Activated naive CD4-positive, alpha-beta T cell treated with anti-CD3 and anti-CD28 coated beads for 36 hours (primary cell): ENCODE data around the gene KCNN4. TPM values are rescaled to one million over a fixed set of nuclear protein-coding genes. Genes with fewer than 3 reads are reported as not detected.

ENCODE experiments used
- CTCF ChIA-PET: fragments of 350-600 bp; sonication (Branson Sonifier 250); formaldehyde crosslinking; loops from one replicate; lab custom pipeline; 2021; ENCODE audit warnings: antibody characterized with exemption; lab: Charles Lee
- DNase-seq: peaks from one replicate; pipeline ENCODE4 v3.0.0-alpha.2; 2020
- H3K27ac Mint-ChIP-seq: one replicate; pipeline ENCODE4 v1.8.0; 2021; ENCODE audit warnings: mild to moderate bottlenecking, mixed read lengths
- H3K27me3 Mint-ChIP-seq: one replicate; pipeline ENCODE4 v1.8.0; 2021; ENCODE audit warnings: low read depth, mixed read lengths
- H3K36me3 Mint-ChIP-seq: one replicate; pipeline ENCODE4 v1.8.0; 2021; ENCODE audit warnings: low read depth, mixed read lengths
- H3K4me1 Mint-ChIP-seq: one replicate; pipeline ENCODE4 v1.8.0; 2021; ENCODE audit warnings: low read depth, mixed read lengths
- H3K4me3 Mint-ChIP-seq: one replicate; pipeline ENCODE4 v1.8.0; 2021; ENCODE audit warnings: mild to moderate bottlenecking, moderate library complexity, mixed read lengths
- H3K9me3 Mint-ChIP-seq: one replicate; pipeline ENCODE4 v1.8.0; 2021; ENCODE audit warnings: mixed read lengths
- intact Hi-C: fragments of 100-400 bp; cut with micrococcal nuclease; formaldehyde crosslinking; loops from one replicate; pipeline ENCODE4 v1.15.1; 2023
- total RNA-seq, 2 experiments: library from RNA; stranded (reverse); gene quantifications; one replicate each; pipeline ENCODE4 v1.2.3, GENCODE V29; 2021

KCNN4 gene
- total RNA-seq, 2 experiments from 2014 or later: 68.4 to 73.7 TPM

DNA sequence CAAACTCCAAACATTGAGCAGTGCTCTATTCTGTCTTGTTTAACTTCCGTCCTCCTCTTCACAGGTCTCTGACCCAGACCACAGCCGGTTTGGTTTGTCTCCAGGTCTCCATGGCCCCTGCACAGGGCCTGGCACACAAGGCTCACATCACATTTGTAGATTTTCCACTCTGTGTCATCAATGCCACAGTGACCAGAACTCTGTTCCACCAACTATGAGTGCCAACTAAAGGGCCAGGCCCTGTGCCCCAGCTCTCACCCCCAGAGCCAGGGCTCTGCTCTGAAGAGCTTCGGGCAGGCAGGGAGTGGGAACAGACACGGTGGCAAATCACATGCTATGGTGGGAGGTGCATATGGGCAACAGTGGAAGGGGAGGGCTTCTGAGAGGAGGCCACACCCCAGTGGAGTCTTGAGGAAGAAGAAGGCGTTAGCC lies 42.0 kb downstream of the KCNN4 start:
- H3K4me1 Mint-ChIP-seq: no peaks in the 10 kb centered on the region
- peaks cover 49% of the 10 kb centered on the region for H3K36me3 Mint-ChIP-seq
- CTCF ChIA-PET: interaction anchor here (0.5 to 1.0 kb wide), 3 partner anchors 27 to 74 kb away, joined by 3 to 5 read pairs (median 4); no protein-coding TSS in a partner anchor
- DNase-seq: no peak
- H3K4me3 Mint-ChIP-seq: no peak overlapping the region
- no peaks in the 10 kb centered on the region for H3K27me3 Mint-ChIP-seq
- H3K9me3 Mint-ChIP-seq: no peaks in the 10 kb centered on the region
- intact Hi-C loops: no loop called here
- H3K27ac Mint-ChIP-seq: no peak overlapping the region

- H3K9me3 Mint-ChIP-seq: no peaks in the 10 kb centered on the region
- DNase-seq: no peak
- peaks cover 55% of the 10 kb centered on the region for H3K36me3 Mint-ChIP-seq
- H3K4me3 Mint-ChIP-seq: no peak overlapping the region
- no peak overlapping the region for H3K27ac Mint-ChIP-seq
- no peaks in the 10 kb centered on the region for H3K4me1 Mint-ChIP-seq
- CTCF ChIA-PET: interaction anchor here (0.6 to 2.0 kb wide), 4 partner anchors 9 to 68 kb away, joined by 3 to 7 read pairs (median 6); no protein-coding TSS in a partner anchor
- intact Hi-C loops: no loop called here
- H3K27me3 Mint-ChIP-seq: no peaks in the 10 kb centered on the region
These were observed 44.8 kb downstream of the KCNN4 start for GRCh38 chr19:43735957-43736356.

DNA sequence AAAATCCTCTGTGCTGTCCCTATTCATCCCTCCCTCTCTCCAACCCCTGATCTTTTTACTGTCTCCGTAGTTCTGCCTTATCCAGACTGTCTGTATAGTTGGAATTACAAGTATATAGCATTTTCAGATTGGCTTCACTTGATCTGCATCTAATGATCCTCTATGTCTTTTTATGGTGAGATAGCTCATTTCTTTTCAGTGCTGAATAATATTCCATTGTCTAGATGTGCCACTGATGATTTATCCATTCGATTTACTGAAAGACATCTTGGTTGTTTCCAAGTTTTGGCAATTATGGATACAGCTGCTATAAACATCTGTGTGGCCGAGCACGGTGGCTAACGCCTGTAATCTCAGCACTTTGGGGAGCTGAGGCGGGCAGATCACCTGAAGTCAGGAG lies 45.8 kb downstream of the KCNN4 start:
- no peaks in the 10 kb centered on the region for H3K4me1 Mint-ChIP-seq
- no peaks in the 10 kb centered on the region for H3K27me3 Mint-ChIP-seq
- DNase-seq: no peak
- H3K9me3 Mint-ChIP-seq: no peaks in the 10 kb centered on the region
- H3K27ac Mint-ChIP-seq: no peak overlapping the region
- H3K36me3 Mint-ChIP-seq: peaks cover 51% of the 10 kb centered on the region
- no peak overlapping the region for H3K4me3 Mint-ChIP-seq
- CTCF ChIA-PET: interaction anchor here (0.6 to 1.2 kb wide), 2 partner anchors 11 to 207 kb away, joined by 3 to 6 read pairs; no protein-coding TSS in a partner anchor
- intact Hi-C loops: no loop called here

DNA sequence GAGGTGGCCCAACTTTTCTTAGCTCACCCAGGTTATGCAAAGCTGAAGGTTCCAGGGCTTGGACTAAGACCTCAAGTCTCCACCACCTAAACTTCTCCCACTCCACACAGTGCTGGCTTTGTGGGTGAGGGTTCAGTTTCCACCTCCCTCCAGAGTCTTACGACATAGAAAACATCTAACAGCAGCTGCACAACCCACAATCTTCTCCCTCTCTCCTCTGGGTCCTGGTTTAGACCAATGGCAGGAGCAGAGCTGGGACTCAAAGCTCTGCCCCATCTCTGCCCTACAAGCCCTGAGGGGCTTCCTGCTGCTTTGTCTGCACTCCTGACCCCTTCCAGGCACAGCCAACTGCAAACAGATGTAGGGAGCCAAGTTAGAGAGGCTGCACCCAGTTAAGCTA lies 48.9 kb downstream of the KCNN4 start:
- Mint-ChIP-seq H3K4me1 (no peaks in the 10 kb centered on the region), H3K27me3 (no peaks in the 10 kb centered on the region), H3K36me3 (peaks cover 43% of the 10 kb centered on the region), H3K4me3 (no peak overlapping the region), H3K27ac (peak overlapping the region; percentile 19), H3K9me3 (no peaks in the 10 kb centered on the region)
- no peak for DNase-seq
- CTCF ChIA-PET: interaction anchor here (1.3 to 1.4 kb wide), 2 partner anchors 13 to 63 kb away, joined by 4 to 9 read pairs; no protein-coding TSS in a partner anchor
- intact Hi-C loops: no loop called here

DNA sequence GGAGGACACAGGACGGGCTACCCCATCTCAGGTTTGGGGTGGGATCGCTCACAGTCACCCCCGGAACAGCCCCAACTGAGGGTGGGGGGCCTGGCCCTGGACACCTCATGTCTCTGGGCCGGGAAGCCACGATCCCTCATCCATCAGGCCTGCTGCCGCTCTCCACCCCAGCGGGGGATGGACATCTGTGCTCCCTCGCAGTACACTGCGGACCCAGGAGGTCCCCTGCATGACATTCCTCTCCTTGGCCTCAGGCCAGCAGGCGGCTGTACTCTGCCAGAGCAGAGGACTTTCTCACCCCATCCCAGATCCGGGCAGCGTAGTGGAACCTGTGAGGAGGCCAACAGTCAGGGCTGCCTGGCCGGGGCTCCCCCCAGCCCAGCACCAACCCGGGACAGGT lies 49.4 kb downstream of the KCNN4 start:
- Mint-ChIP-seq H3K4me3 (no peak overlapping the region), H3K27me3 (no peaks in the 10 kb centered on the region), H3K4me1 (no peaks in the 10 kb centered on the region), H3K36me3 (peaks cover 38% of the 10 kb centered on the region), H3K27ac (no peak overlapping the region), H3K9me3 (no peaks in the 10 kb centered on the region)
- CTCF ChIA-PET: interaction anchor here (1.3 to 1.4 kb wide), 2 partner anchors 14 to 63 kb away, joined by 4 to 9 read pairs; no protein-coding TSS in a partner anchor
- intact Hi-C loops: no loop called here
- no peak for DNase-seq

DNA sequence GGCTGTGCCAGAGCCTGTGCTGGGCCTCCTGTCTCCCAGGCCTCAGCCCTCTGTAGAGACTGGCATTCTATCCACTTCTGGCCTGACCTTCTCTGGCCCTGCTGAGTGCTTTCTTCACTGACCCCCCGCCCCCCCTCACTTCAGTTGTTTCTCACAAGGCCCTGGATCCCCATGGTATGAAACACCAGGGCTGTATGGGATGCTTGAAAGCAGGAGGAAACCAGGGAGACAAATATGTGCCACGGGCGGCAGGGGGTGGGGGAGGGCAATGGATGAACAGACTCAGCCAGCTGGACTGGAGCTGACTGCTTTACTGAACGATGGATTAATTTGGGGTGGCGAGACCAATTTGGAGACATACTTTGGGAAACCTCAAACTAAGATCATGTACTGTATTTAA lies 50.9 kb downstream of the KCNN4 start:
- H3K27ac Mint-ChIP-seq: no peak overlapping the region
- intact Hi-C loops: no loop called here
- H3K4me3 Mint-ChIP-seq: no peak overlapping the region
- CTCF ChIA-PET: interaction anchor here (1.2 kb wide), 1 partner anchor 62 kb away, joined by 3 read pairs; no protein-coding TSS in a partner anchor
- DNase-seq: no peak
- H3K27me3 Mint-ChIP-seq: no peaks in the 10 kb centered on the region
- H3K9me3 Mint-ChIP-seq: no peaks in the 10 kb centered on the region
- H3K36me3 Mint-ChIP-seq: peaks cover 34% of the 10 kb centered on the region
- H3K4me1 Mint-ChIP-seq: no peaks in the 10 kb centered on the region

DNA sequence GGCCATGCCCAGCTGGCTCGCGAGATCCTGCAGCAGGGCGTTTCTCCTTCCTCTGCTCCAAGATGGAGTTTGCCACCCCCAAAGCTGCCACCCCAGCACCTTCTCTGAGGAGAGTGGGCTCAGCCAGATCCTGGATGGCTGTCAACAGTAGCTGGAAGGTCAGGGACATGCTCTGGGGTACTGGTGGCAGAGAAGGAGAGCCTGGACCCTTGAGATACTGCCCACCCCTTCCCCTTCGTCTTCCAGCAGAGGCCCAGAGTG lies 53.2 kb downstream of the KCNN4 start:
- CTCF ChIA-PET: no interaction called here
- intact Hi-C loops: no loop called here
- Mint-ChIP-seq H3K27ac (no peak overlapping the region), H3K27me3 (no peaks in the 10 kb centered on the region), H3K4me3 (no peak overlapping the region), H3K4me1 (no peaks in the 10 kb centered on the region), H3K36me3 (peaks cover 23% of the 10 kb centered on the region), H3K9me3 (no peaks in the 10 kb centered on the region)
- DNase-seq: no peak

DNA sequence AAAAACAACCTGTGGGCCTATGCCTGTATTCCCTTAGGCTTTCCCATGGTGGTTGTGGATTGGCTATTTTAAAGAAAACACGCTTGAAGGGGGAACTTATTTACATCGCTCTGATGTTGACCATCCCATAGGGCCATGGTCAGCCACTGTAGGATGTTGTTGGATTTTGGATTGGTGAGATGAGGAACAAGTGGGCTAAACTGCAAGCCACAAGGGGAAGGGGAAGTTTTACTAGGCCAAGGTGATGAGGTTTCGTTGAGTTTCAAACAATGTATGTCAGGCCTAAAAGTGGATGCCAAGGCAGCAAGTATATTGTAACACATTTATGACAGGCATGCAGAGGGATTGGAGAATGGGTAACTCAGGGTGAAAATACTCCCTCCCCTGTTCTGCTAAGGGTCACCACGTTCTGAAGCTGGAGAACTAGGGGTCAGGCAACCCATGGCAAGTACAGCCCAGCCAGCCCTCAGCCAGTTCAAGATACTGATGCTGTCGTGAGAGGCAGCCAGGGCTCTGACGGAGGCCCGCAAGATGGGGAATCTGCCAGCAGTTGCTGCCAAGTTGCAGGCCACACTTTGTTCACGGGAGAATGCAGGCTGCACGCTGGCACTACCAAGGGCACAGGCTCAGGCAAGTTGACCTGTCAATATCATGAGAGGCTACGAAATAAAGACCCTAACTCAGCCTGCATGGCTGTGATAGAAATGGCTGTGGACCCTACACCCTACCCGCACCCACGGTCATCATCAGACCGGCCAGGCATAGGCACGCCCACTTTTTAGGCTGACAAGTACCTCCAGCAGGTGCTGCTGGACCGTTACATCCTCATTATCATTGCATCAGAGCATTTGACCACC lies 53.8 kb downstream of the KCNN4 start:
- Mint-ChIP-seq H3K4me1 (no peaks in the 10 kb centered on the region), H3K27ac (no peak overlapping the region), H3K36me3 (peaks cover 18% of the 10 kb centered on the region), H3K27me3 (no peaks in the 10 kb centered on the region), H3K4me3 (no peak overlapping the region), H3K9me3 (no peaks in the 10 kb centered on the region)
- intact Hi-C loops: no loop called here
- CTCF ChIA-PET: interaction anchor here (0.6 to 0.7 kb wide), 2 partner anchors 15 to 208 kb away, joined by 3 read pairs; no protein-coding TSS in a partner anchor
- DNase-seq: no peak

- H3K4me3 Mint-ChIP-seq: no peak overlapping the region
- no peaks in the 10 kb centered on the region for H3K27me3 Mint-ChIP-seq
- H3K36me3 Mint-ChIP-seq: peaks cover 15% of the 10 kb centered on the region
- intact Hi-C loops: no loop called here
- DNase-seq: no peak
- no peak overlapping the region for H3K27ac Mint-ChIP-seq
- no peaks in the 10 kb centered on the region for H3K4me1 Mint-ChIP-seq
- no peaks in the 10 kb centered on the region for H3K9me3 Mint-ChIP-seq
- CTCF ChIA-PET: interaction anchor here (0.6 to 2.4 kb wide), 3 partner anchors 43 to 278 kb away, joined by 3 to 11 read pairs (median 4); no protein-coding TSS in a partner anchor
These were observed 55.3 kb downstream of the KCNN4 start for GRCh38 chr19:43725468-43725867.

GRCh38 chr19:43724896-43725295 lies 55.9 kb downstream of the KCNN4 start:
- H3K27me3 Mint-ChIP-seq: no peaks in the 10 kb centered on the region
- no peaks in the 10 kb centered on the region for H3K4me1 Mint-ChIP-seq
- H3K36me3 Mint-ChIP-seq: peaks cover 12% of the 10 kb centered on the region
- no peak for DNase-seq
- H3K27ac Mint-ChIP-seq: no peak overlapping the region
- intact Hi-C loops: loop anchor here (5.0 kb wide), 1 partner anchor 58 kb away; no protein-coding TSS in a partner anchor
- CTCF ChIA-PET: interaction anchor here (1.3 to 2.4 kb wide), 3 partner anchors 11 to 56 kb away, joined by 4 to 11 read pairs (median 6); no protein-coding TSS in a partner anchor
- no peaks in the 10 kb centered on the region for H3K9me3 Mint-ChIP-seq
- no peak overlapping the region for H3K4me3 Mint-ChIP-seq

DNA sequence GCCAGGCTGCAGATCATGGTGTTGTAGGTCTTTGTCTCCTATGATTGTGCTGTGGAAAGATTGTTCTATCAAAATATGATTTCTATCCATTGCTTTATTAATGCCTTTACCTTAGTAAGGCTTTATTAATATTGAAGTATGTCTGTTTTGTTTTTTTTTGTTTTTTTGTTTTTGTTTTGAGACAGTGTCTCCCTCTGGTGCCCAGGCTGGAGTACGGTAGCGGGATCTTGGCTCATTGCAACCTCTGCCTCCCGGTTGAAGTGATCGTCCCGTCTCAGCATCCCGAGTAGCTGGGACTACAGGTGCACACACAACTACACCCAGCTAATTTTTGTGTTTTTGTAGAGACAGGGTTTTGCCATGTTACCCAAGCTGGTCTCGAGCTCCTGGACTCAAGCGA lies 57.2 kb downstream of the KCNN4 start:
- H3K4me1 Mint-ChIP-seq: no peaks in the 10 kb centered on the region
- DNase-seq: no peak
- CTCF ChIA-PET: interaction anchor here (1.6 to 2.4 kb wide), 2 partner anchors 12 to 55 kb away, joined by 6 to 11 read pairs; no protein-coding TSS in a partner anchor
- peaks cover 4% of the 10 kb centered on the region for H3K36me3 Mint-ChIP-seq
- no peaks in the 10 kb centered on the region for H3K27me3 Mint-ChIP-seq
- intact Hi-C loops: loop anchor here (5.0 kb wide), 1 partner anchor 56 kb away; no protein-coding TSS in a partner anchor
- no peak overlapping the region for H3K27ac Mint-ChIP-seq
- H3K4me3 Mint-ChIP-seq: no peak overlapping the region
- no peaks in the 10 kb centered on the region for H3K9me3 Mint-ChIP-seq

DNA sequence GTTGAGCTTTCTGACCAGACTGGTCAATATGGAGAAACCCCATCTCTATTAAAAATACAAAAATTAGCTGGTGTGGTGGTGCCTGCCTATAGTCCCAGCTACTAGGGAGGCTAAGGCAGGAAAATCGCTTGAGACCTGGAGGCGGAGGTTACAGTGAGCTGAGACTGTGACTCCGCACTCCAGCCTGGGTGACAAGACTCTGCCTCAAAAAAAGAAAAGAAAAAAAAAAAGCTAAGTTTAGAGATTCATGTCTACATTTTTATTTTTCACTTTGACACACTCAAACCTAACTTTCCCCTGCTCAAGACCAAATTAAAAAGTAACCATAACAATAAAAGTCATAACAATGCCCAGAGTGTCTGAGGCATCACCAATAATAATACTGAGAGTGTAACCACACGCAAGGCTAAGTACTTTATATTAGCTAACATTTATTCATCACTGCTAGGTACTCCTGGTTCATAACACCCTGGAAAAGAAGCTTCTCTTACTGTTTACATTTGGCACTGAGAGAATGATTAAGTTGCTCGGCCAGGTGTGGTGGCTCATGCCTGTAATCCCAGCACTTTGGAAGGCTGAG lies 59.2 kb downstream of the KCNN4 start:
- no peak for DNase-seq
- no peak overlapping the region for H3K27ac Mint-ChIP-seq

More for the DNA sequence above, 59.2 kb downstream of the KCNN4 start:
- Mint-ChIP-seq H3K27me3 (no peaks in the 10 kb centered on the region), H3K4me3 (no peak overlapping the region), H3K36me3 (no peaks in the 10 kb centered on the region), H3K4me1 (no peaks in the 10 kb centered on the region), H3K9me3 (no peaks in the 10 kb centered on the region)
- CTCF ChIA-PET: interaction anchor here (0.8 to 1.1 kb wide), 4 partner anchors 23 to 185 kb away, joined by 3 to 14 read pairs (median 4); partner anchors contain the start of gene PLAUR
- intact Hi-C loops: loop anchor here (5.0 kb wide), 1 partner anchor 54 kb away; no protein-coding TSS in a partner anchor
